Fibroblast of the aortic adventitia (primary cell): ENCODE data around the gene SCYL2. TPM values are rescaled to one million over a fixed set of nuclear protein-coding genes. Genes with fewer than 3 reads are reported as not detected.
"Not testable (repeated sequence)": the region's sequence is repeated elsewhere in the genome, so short reads cannot be mapped to it uniquely, and the experiment has no call there.

Experiments
- DNase-seq: peaks from one replicate; pipeline ENCODE4 v3.0.0-alpha.2; 2010; ENCODE audit warnings: low read depth
- H3K4me3 ChIP-seq: 2 replicates; pipeline ENCODE4 v1.5.1; 2011; ENCODE audit warnings: low read depth, mild to moderate bottlenecking, control low read depth, low read length, moderate library complexity
- total RNA-seq: library from RNA; depleted of rRNA; stranded (reverse); fragments of >200 nt; gene quantifications from 2 replicates; pipeline ENCODE4 v1.2.3, GENCODE V29; 2012; ENCODE audit warnings: low replicate concordance
- TF ChIP-seq, protein P1 (sequence below): IDR thresholded peaks from 2 replicates; pipeline ENCODE4 v1.5.1; 2011; ENCODE audit warnings: mild to moderate bottlenecking, low read length, control low read depth, inconsistent platforms; ENCODE audit not compliant: insufficient read depth

The SCYL2 gene
- total RNA-seq, 1 donor: 49.4 TPM

- no peak overlapping the region for H3K4me3 ChIP-seq
- TF ChIP-seq, protein P1, sequence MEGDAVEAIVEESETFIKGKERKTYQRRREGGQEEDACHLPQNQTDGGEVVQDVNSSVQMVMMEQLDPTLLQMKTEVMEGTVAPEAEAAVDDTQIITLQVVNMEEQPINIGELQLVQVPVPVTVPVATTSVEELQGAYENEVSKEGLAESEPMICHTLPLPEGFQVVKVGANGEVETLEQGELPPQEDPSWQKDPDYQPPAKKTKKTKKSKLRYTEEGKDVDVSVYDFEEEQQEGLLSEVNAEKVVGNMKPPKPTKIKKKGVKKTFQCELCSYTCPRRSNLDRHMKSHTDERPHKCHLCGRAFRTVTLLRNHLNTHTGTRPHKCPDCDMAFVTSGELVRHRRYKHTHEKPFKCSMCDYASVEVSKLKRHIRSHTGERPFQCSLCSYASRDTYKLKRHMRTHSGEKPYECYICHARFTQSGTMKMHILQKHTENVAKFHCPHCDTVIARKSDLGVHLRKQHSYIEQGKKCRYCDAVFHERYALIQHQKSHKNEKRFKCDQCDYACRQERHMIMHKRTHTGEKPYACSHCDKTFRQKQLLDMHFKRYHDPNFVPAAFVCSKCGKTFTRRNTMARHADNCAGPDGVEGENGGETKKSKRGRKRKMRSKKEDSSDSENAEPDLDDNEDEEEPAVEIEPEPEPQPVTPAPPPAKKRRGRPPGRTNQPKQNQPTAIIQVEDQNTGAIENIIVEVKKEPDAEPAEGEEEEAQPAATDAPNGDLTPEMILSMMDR: no peak
- no peak for DNase-seq
These were observed 7.3 kb downstream of the SCYL2 start for GRCh38 chr12:100274291-100274690.

GRCh38 chr12:100279159-100279558 lies 12.2 kb downstream of the SCYL2 start:
- DNase-seq: no peak
- H3K4me3 ChIP-seq: no peak overlapping the region
- TF ChIP-seq, protein P1: no peak

DNA sequence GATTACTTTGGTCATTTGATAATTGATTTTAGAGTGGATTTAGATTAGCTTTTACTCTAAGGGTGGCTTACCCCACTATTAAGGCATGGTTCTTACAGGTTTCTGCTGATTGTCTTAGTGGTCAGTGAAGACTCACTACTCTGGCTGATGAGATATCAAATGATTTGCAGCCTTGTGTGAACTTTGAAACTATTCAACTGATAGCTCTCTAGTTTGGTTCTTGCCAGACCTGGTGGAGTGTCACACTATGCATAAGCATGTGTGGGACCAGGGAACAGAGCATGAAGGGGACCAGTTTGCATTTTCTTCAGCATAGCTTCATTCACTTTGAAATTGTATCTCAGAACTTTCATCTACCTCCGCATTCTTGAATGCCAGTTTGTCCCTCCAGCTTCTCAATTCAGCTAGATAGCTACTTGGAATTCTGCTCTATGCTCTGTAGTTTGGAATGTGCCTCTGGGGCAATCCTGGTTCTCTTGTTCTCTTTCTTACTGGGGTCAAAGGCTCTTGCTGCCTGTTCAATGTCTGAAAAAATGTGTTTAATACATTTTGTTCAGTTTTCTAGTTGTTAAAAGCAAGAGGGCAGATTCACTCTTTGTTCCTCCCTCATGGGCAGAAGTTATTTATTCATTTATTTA lies 12.7 kb downstream of the SCYL2 start:
- no peak for DNase-seq
- H3K4me3 ChIP-seq: no peak overlapping the region
- TF ChIP-seq, protein P1: no peak

- not testable (repeated sequence) for H3K4me3 ChIP-seq, DNase-seq
These were observed 17.6 kb downstream of the SCYL2 start for GRCh38 chr12:100284556-100284955.

DNA sequence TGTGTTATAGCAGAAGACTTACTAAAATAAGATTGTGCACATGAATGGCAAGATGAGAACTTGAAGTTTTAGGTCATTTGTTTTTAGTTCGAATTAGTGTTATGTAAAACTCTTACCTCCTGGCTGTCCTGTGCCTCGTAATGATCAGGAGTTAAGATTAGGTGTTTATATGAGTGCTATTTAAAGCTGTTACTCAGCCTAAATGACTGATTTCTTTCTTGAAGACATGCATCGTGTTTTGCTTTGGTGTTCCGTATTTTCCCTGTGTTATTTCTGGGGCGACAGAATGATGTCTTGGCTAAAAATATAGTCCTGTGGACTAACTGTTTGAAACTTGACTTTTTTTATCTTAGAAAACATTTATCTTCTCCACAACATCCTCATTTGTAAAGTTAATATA lies 22.1 kb downstream of the SCYL2 start:
- no peak overlapping the region for H3K4me3 ChIP-seq
- DNase-seq: no peak
- TF ChIP-seq, protein P1: no peak

DNA sequence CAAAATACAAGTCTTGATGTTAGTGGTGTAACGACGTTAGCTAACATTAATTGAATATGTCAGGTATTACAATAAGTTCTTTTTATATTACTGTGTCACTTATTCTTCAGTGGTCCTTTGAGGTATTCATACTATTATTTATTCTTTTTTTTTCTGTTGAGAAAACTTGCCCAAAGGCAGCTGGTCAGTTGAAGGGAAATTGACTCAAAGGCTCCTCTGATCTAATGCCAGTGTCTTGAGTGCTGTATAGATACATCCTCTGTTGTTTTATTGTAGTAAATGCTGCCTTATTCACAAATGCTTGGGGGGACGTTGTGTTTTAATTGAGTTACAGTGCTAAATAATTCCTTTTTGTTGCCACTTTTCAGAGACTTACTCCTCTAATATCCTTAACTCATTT lies 23.0 kb downstream of the SCYL2 start:
- no peak overlapping the region for H3K4me3 ChIP-seq
- TF ChIP-seq, protein P1: no peak
- no peak for DNase-seq

DNA sequence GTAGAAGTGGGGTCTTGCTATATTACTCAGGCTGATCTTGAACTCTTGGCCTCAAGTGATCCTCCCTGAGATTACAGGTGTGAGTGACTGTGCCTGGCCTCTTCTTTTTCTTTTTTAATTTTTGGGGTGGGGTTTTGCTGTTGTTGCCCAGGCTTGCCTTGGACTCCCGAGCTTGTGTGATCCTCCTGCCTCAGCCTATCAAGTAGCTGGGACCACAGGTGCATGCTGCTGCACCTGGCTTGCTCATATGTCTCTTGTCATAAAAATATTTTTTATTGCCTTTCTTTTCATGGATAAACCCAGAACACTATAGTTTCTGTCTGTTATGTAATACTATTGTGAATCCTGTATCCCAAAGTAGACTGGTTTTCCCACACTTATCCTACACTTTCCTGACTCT lies 26.0 kb downstream of the SCYL2 start:
- TF ChIP-seq, protein P1: no peak
- H3K4me3 ChIP-seq: no peak overlapping the region
- DNase-seq: no peak

GRCh38 chr12:100294366-100294765 lies 27.4 kb downstream of the SCYL2 start:
- not testable (repeated sequence) for DNase-seq, H3K4me3 ChIP-seq
